Measurements from ENCODE around the gene TBX15. TPM values are rescaled to one million over a fixed set of nuclear protein-coding genes. Genes with fewer than 3 reads are reported as not detected.

TBX15 gene
- total and polyA plus RNA-seq, 10 donors, result 0.06 to 0.32 (median 0.11) TPM; not detected in 4

DNA sequence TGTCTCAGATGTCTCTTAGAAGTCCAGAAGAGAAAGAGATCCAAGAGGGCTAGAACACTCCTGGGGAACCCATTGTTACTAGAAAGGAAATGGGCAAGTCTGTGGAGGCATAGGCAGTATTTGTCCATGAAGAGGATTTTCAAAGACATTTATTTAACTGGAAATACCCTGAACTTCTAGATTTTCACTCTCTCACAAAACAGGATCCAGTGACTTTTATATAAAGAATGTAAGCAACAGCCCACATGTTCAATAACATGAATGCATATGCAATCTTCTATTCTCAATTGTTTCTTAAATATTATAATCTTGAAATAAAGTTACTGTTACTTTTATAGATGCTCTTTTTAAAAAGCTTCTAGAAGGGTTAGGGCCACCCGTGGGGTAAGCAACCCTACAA lies 53.4 kb downstream of the TBX15 start:
- DNase-seq, result no peak
- no peaks in the 10 kb centered on the region for H3K4me1 ChIP-seq
- TF ChIP-seq POLR2A (IDR thresholded peaks at IDR 0.05), result no peak
- TF ChIP-seq POLR2AphosphoS5 (IDR thresholded peaks at IDR 0.05), result no peak
- TF ChIP-seq, protein P1, sequence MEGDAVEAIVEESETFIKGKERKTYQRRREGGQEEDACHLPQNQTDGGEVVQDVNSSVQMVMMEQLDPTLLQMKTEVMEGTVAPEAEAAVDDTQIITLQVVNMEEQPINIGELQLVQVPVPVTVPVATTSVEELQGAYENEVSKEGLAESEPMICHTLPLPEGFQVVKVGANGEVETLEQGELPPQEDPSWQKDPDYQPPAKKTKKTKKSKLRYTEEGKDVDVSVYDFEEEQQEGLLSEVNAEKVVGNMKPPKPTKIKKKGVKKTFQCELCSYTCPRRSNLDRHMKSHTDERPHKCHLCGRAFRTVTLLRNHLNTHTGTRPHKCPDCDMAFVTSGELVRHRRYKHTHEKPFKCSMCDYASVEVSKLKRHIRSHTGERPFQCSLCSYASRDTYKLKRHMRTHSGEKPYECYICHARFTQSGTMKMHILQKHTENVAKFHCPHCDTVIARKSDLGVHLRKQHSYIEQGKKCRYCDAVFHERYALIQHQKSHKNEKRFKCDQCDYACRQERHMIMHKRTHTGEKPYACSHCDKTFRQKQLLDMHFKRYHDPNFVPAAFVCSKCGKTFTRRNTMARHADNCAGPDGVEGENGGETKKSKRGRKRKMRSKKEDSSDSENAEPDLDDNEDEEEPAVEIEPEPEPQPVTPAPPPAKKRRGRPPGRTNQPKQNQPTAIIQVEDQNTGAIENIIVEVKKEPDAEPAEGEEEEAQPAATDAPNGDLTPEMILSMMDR (IDR thresholded peaks at IDR 0.05 in 8 of 11, conservative IDR thresholded peaks at IDR 0.05 in 3 of 11), result no peak
- intact Hi-C loops (cut with DNase I; ENCODE audit: low total_unique reads), result no loop called here
- H3K27ac ChIP-seq, result no peak overlapping the region
- no peaks in the 10 kb centered on the region for H3K27me3 ChIP-seq (replicated peaks in 1 of 7)
- H3K4me3 ChIP-seq, result no peak overlapping the region
- no peaks in the 10 kb centered on the region for H3K9me3 ChIP-seq
- H3K36me3 ChIP-seq, result no peaks in the 10 kb centered on the region
- 68 to 93% (median 81%) methylated on average over 1 of the region's 1 CpG for WGBS, 5 donors

DNA sequence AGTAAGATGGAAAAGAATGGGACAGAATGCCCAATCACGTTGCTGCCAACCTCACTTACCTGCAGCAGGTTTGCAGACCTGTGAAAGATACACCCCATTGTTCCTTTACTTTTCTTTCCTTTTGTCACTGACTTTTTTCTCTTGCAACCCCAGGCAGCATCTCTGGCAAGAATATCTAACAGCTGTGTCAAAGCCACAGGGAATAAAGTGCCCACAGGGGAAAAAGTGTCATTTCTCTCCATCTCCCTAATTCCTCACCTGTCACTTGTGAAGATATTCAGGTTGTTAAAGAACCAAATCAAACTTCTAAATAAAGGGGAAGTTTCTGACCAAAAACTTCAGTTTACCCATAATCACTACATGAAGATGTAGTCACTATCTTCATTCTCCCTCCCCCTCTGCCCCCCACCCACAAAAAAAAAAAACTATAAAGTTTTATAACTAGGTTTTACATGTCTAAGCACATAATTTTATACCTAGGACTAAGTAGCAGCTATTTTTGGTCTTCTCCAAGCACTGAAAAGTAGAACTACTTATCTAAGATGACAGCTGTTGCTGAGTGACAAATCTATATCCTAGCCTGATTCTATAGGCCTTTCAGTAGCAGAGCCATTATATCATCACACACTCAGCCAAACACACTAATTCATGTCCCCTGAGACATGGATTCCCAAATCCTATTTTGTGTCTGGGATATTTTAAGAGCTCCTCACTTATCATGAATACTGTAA lies 54.9 kb downstream of the TBX15 start:
- Histone ChIP-seq H3K27ac (no peak overlapping the region), H3K36me3 (no peaks in the 10 kb centered on the region), H3K27me3 (replicated peaks in 1 of 7) (no peaks in the 10 kb centered on the region), H3K9me3 (no peaks in the 10 kb centered on the region), H3K4me1 (no peaks in the 10 kb centered on the region), H3K4me3 (no peak overlapping the region)
- 6 to 30% (median 23%) methylated on average over 1 of the region's 1 CpG for WGBS, 5 donors
- intact Hi-C loops (cut with DNase I; ENCODE audit: low total_unique reads), result no loop called here
- DNase-seq, result no peak
- TF ChIP-seq POLR2AphosphoS5 (IDR thresholded peaks at IDR 0.05) (no peak), POLR2A (IDR thresholded peaks at IDR 0.05) (no peak)
- TF ChIP-seq, protein P1 (IDR thresholded peaks at IDR 0.05 in 8 of 11, conservative IDR thresholded peaks at IDR 0.05 in 3 of 11), result no peak

GRCh38 chr1:118931876-118932275 lies 56.3 kb downstream of the TBX15 start:
- Histone ChIP-seq H3K4me1 (no peaks in the 10 kb centered on the region), H3K4me3 (no peak overlapping the region), H3K27me3 (replicated peaks in 1 of 7) (no peaks in the 10 kb centered on the region), H3K36me3 (no peaks in the 10 kb centered on the region), H3K27ac (no peak overlapping the region), H3K9me3 (no peaks in the 10 kb centered on the region)
- TF ChIP-seq POLR2A (IDR thresholded peaks at IDR 0.05) (no peak), POLR2AphosphoS5 (IDR thresholded peaks at IDR 0.05) (no peak)
- TF ChIP-seq, protein P1 (IDR thresholded peaks at IDR 0.05 in 8 of 11, conservative IDR thresholded peaks at IDR 0.05 in 3 of 11), result no peak
- intact Hi-C loops (cut with DNase I; ENCODE audit: low total_unique reads), result no loop called here
- 18 to 30% (median 29%) methylated on average over 1 of the region's 1 CpG for WGBS, 5 donors
- DNase-seq, result no peak

GRCh38 chr1:118928739-118929554 lies 59.2 kb downstream of the TBX15 start:
- intact Hi-C loops (cut with DNase I; ENCODE audit: low total_unique reads), result no loop called here
- TF ChIP-seq POLR2A (IDR thresholded peaks at IDR 0.05) (no peak), POLR2AphosphoS5 (IDR thresholded peaks at IDR 0.05) (no peak)
- TF ChIP-seq, protein P1 (IDR thresholded peaks at IDR 0.05 in 8 of 11, conservative IDR thresholded peaks at IDR 0.05 in 3 of 11), result no peak
- no peaks in the 10 kb centered on the region for H3K27me3 ChIP-seq (replicated peaks in 1 of 7)
- no peaks in the 10 kb centered on the region for H3K4me1 ChIP-seq
- 49 to 61% (median 53%) methylated on average over 2 of the region's 2 CpGs for WGBS, 5 donors
- H3K4me3 ChIP-seq, result no peak overlapping the region
- no peak overlapping the region for H3K27ac ChIP-seq
- no peak for DNase-seq
- H3K36me3 ChIP-seq, result no peaks in the 10 kb centered on the region
- no peaks in the 10 kb centered on the region for H3K9me3 ChIP-seq

All from spleen (tissue), 11 donors.